H1 (cell line): Measurements from ENCODE around the gene LPP. TPM values are rescaled to one million over a fixed set of nuclear protein-coding genes. Genes with fewer than 3 reads are reported as not detected.

ENCODE experiments used
- CBX5 ChIP-seq: fragments of 300-800, 300-1000 bp; sonication (generic); IDR thresholded peaks from 2 replicates; pipeline ENCODE4 v1.7.1; 2016; ENCODE audit warnings: antibody characterized with exemption, low read length, low read depth
- CREB1 ChIP-seq: IDR thresholded peaks from 2 replicates; pipeline ENCODE4 v1.6.1; 2012; ENCODE audit warnings: inconsistent platforms
- CTBP2 ChIP-seq: IDR thresholded peaks from 2 replicates; pipeline ENCODE4 v1.7.0; 2011; ENCODE audit warnings: borderline replicate concordance, mild to moderate bottlenecking, moderate library complexity, mixed read lengths, low read length; ENCODE audit not compliant: insufficient read depth, insufficient read length
- SP2 ChIP-seq: IDR thresholded peaks from 2 replicates; pipeline ENCODE4 v1.6.1; 2012; ENCODE audit warnings: mild to moderate bottlenecking, low read length, inconsistent platforms
- polyA plus RNA-seq, 7 experiments: library from polyadenylated mRNA; depleted of rRNA in 3 of 7; stranded (reverse) in 5 of 7; unstranded in 2 of 7; fragments of >200 nt in 5 of 7; fragments of 200-250 nt in 2 of 7; gene quantifications; 1 replicate in 5 of 7; 2 replicates in 1 of 7; 4 replicates in 1 of 7; pipeline versions ENCODE4 v1.2.1 to v1.2.3, GENCODE V29; 2011 to 2013; ENCODE audit warnings: missing spikeins in 2 of 7, mixed read lengths in 2 of 7
- total RNA-seq: library from RNA; stranded (reverse); fragmentation: NEBNext Ultra II Directional; extraction: Animal tissue kit (Norgen Biotek cat#: 25700); gene quantifications from 2 replicates; pipeline ENCODE4 v1.2.1, GENCODE V29; 2021
- TF ChIP-seq, protein P1 (sequence below): IDR thresholded peaks from 2 replicates; pipeline ENCODE4 v1.6.1; 2012; ENCODE audit warnings: inconsistent platforms

The LPP gene
- total and polyA plus RNA-seq, 2 of the 8 experiments (the other 6 are each of a cell fraction or from before 2014, with no cell fraction given): 10.0 to 53.3 TPM

DNA sequence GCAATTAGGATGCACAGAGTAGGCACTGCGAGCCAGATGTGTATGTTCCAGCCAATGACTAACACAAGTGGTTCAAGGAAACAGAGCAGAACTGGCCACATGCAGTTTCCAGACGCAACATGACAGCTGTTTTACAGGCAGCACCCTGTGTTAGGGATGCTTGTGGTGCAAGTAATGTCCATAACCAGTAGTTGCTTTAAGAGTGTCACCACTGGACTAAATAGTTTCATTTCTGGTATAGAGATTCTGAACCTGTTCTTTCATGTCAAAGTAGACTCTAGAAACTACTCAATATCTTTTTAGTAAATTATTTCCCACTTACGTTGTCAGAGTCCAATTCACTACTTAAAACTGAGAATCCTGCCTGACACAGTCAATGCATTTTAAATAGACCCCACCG, 14.5 kb upstream of the LPP start (continued):
- TF ChIP-seq, protein P1, sequence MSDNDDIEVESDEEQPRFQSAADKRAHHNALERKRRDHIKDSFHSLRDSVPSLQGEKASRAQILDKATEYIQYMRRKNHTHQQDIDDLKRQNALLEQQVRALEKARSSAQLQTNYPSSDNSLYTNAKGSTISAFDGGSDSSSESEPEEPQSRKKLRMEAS: no peak
- TF ChIP-seq SP2: no peak
- no peak for TF ChIP-seq CREB1
- no peak for TF ChIP-seq CTBP2
- TF ChIP-seq CBX5: no peak
